Measurements from ENCODE around the gene RPL35A. TPM values are rescaled to one million over a fixed set of nuclear protein-coding genes. Genes with fewer than 3 reads are reported as not detected.
A peak's percentile ranks its signal among the peaks of the same experiment; 100 is the strongest.

RPL35A gene
- total RNA-seq, result 1,000 to 10,000 TPM; 1,211 to 1,450 TPM
- 1,620 TPM for polyA plus RNA-seq (2013, experiment 1 of 2)
- polyA plus RNA-seq (2013, experiment 2 of 2), result 1,552 TPM
- long read RNA-seq, experiment 1, transcript RPL35A-206 (5 exons, 1,444 nt), result major isoform, 237 of 583 reads
- long read RNA-seq, experiment 1, transcript RPL35A-207 (2 exons, 687 nt), result minor isoform, 7 of 583 reads
- long read RNA-seq, experiment 1, transcript RPL35A-205 (5 exons, 553 nt), result minor isoform, 19 of 583 reads
- long read RNA-seq, experiment 1, partial matches to known transcripts, result 300 of 583 reads
- long read RNA-seq, experiment 1, other reads (novel, unspliced or antisense), result 17 of 583 reads
- long read RNA-seq, experiment 2, transcript RPL35A-205 (5 exons, 553 nt), result minor isoform, 55 of 359 reads
- long read RNA-seq, experiment 2, transcript RPL35A-206 (5 exons, 1,444 nt), result major isoform, 283 of 359 reads
- long read RNA-seq, experiment 2, partial matches to known transcripts, result 18 of 359 reads
- long read RNA-seq, experiment 2, other reads (novel, unspliced or antisense), result 2 of 359 reads
- long read RNA-seq, experiment 3, transcript RPL35A-205 (5 exons, 553 nt), result minor isoform, 21 of 426 reads
- long read RNA-seq, experiment 3, transcript RPL35A-207 (2 exons, 687 nt), result minor isoform, 9 of 426 reads
- long read RNA-seq, experiment 3, transcript RPL35A-206 (5 exons, 1,444 nt), result major isoform, 360 of 426 reads
- long read RNA-seq, experiment 3, partial matches to known transcripts, result 20 of 426 reads
- long read RNA-seq, experiment 3, other reads (novel, unspliced or antisense), result 9 of 426 reads
- long read RNA-seq, experiment 4, transcript RPL35A-206 (5 exons, 1,444 nt), result major isoform, 30 of 36 reads
- long read RNA-seq, experiment 4, partial matches to known transcripts, result 1 of 36 reads
- long read RNA-seq, experiment 4, other reads (novel, unspliced or antisense), result 2 of 36 reads

DNA sequence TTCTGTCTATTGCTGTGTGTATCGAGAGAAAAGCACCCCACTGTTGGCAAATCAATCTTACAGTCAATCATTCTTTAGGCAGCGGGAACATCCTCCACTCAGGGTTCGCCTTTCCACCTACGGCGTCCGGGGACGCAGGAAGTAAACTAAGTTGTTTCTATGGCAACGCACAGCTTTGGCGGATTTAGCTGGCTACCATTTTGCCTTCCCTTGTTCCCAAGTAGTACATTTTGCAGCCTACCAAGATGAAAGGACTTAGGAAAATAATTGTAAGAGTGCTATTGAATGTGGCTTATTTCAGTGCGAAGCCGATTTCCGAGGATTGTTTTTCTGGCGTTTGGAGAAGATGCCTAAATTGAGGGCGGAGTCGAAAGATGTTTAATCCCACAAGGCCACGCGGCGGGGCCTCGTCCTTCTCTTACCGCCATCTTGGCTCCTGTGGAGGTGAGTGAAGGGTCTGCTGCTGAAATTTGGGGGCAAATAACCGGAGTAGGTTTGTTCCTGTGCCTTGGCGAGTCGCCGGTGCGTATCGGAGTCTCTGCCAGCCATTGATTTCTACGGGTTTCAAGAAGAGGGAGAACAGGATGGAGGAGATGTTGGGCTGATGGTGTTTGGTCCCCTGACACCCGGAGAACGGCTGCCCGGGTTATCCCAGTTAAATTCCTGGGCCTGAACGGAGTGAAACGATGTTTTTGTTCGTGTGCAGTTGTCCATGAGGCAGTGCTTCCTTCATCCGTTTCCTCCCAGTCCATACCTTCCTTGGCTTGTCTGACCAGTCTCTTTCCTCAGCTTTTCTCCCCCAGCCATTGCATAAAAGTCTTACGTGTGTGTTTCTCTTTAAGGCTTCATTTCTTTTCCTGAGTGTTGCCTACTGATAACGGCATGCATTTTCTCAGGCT is at the start of gene RPL35A:
TSS of gene RPL35A (plus strand) at position 413 of the 899 bp plus-strand sequence. CDS start 778 bp downstream, outside the sequence.
- Mint-ChIP-seq H3K27ac (peak within 1 kb of the TSS; percentile 100), H3K4me3 (peak within 1 kb of the TSS; percentile 97), H3K27me3 (ENCODE audit: insufficient read depth) (peaks cover 6% of the 10 kb centered on the region), H3K4me1 (peaks cover 11% of the 10 kb centered on the region), H3K9me3 (no peaks in the 10 kb centered on the region), H3K36me3 (ENCODE audit: low read depth) (peaks cover 42% of the 10 kb centered on the region)
- 0% methylated on average over 26 to 36 of the region's 36 CpGs for WGBS, 2 experiments (ENCODE audit: insufficient coverage in 1 of 2, insufficient read length in 1 of 2)
- Histone ChIP-seq H3K27me3 (ENCODE audit: control insufficient read depth, insufficient read depth, low read length, poor library complexity, severe bottlenecking) (no peaks in the 10 kb centered on the region), H3K4me1 (ENCODE audit: control insufficient read depth, insufficient read depth, low read length) (peaks cover 6% of the 10 kb centered on the region), H3K36me3 (ENCODE audit: control insufficient read depth, insufficient read depth, low read length) (peaks cover 43% of the 10 kb centered on the region), H3K27ac (ENCODE audit: low read depth, low read length) (peak within 1 kb of the TSS; percentile 99), H3K9me3 (ENCODE audit: control insufficient read depth, low read length) (no peaks in the 10 kb centered on the region), H3K4me3 (ENCODE audit: low read length) (peak within 1 kb of the TSS; percentile 94), H3K9ac (ENCODE audit: extremely low read depth, low read length, poor library complexity, severe bottlenecking) (peak within 1 kb of the TSS; percentile 97)
- TF ChIP-seq, protein P1, sequence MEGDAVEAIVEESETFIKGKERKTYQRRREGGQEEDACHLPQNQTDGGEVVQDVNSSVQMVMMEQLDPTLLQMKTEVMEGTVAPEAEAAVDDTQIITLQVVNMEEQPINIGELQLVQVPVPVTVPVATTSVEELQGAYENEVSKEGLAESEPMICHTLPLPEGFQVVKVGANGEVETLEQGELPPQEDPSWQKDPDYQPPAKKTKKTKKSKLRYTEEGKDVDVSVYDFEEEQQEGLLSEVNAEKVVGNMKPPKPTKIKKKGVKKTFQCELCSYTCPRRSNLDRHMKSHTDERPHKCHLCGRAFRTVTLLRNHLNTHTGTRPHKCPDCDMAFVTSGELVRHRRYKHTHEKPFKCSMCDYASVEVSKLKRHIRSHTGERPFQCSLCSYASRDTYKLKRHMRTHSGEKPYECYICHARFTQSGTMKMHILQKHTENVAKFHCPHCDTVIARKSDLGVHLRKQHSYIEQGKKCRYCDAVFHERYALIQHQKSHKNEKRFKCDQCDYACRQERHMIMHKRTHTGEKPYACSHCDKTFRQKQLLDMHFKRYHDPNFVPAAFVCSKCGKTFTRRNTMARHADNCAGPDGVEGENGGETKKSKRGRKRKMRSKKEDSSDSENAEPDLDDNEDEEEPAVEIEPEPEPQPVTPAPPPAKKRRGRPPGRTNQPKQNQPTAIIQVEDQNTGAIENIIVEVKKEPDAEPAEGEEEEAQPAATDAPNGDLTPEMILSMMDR (conservative IDR thresholded peaks at IDR 0.05), result no peak
- DNase-seq, result peak; percentile 94

GRCh38 chr3:197901626-197902025 is 48.4 kb upstream of the RPL35A start:
- Histone ChIP-seq H3K9ac (ENCODE audit: extremely low read depth, low read length, poor library complexity, severe bottlenecking) (no peak overlapping the region), H3K27me3 (ENCODE audit: control insufficient read depth, insufficient read depth, low read length, poor library complexity, severe bottlenecking) (no peaks in the 10 kb centered on the region), H3K9me3 (ENCODE audit: control insufficient read depth, low read length) (no peaks in the 10 kb centered on the region), H3K4me3 (ENCODE audit: low read length) (no peak overlapping the region), H3K4me1 (ENCODE audit: control insufficient read depth, insufficient read depth, low read length) (no peaks in the 10 kb centered on the region), H3K36me3 (ENCODE audit: control insufficient read depth, insufficient read depth, low read length) (no peaks in the 10 kb centered on the region), H3K27ac (ENCODE audit: low read depth, low read length) (no peak overlapping the region)
- Mint-ChIP-seq H3K27ac (no peak overlapping the region), H3K4me1 (peaks cover 8% of the 10 kb centered on the region), H3K4me3 (no peak overlapping the region), H3K36me3 (ENCODE audit: low read depth) (no peaks in the 10 kb centered on the region), H3K27me3 (ENCODE audit: insufficient read depth) (peaks cover 2% of the 10 kb centered on the region), H3K9me3 (no peaks in the 10 kb centered on the region)
- WGBS, 2 experiments (ENCODE audit: insufficient coverage in 1 of 2, insufficient read length in 1 of 2), result 92 to 96% methylated on average over 3 to 4 of the region's 4 CpGs
- TF ChIP-seq, protein P1 (conservative IDR thresholded peaks at IDR 0.05), result no peak
- DNase-seq, result no peak
